ENCODE results near the gene MOGAT1. TPM values are rescaled to one million over a fixed set of nuclear protein-coding genes. Genes with fewer than 3 reads are reported as not detected.
A peak's percentile ranks its signal among the peaks of the same experiment; 100 is the strongest.

MOGAT1 gene
- total and polyA plus RNA-seq, 9 of the 15 experiments (the other 6 are each of a cell fraction or from before 2014, with no cell fraction given): not detected

- TF ChIP-seq PHF8 (IDR thresholded peaks at IDR 0.05; ENCODE audit: borderline replicate concordance, low read length) (no peak), CREM (IDR thresholded peaks at IDR 0.05; ENCODE audit: low read depth) (no peak), CBFA2T3 (IDR thresholded peaks at IDR 0.05) (peak; percentile 47), NUFIP1 (IDR thresholded peaks at IDR 0.05; ENCODE audit: partially characterized antibody) (no peak), E2F8 (IDR thresholded peaks at IDR 0.05; ENCODE audit: low read depth, partially characterized antibody) (no peak), DEAF1 (CRISPR knock-in tag; IDR thresholded peaks at IDR 0.05) (no peak), E2F5 (CRISPR knock-in tag; IDR thresholded peaks at IDR 0.05) (no peak), BRF2 (IDR thresholded peaks at IDR 0.05; ENCODE audit: borderline replicate concordance, insufficient read depth, insufficient read length) (no peak), ELK3 (CRISPR knock-in tag; IDR thresholded peaks at IDR 0.05) (no peak), ZNF121 (CRISPR knock-in tag; conservative IDR thresholded peaks at IDR 0.05) (no peak), ZBTB7A (IDR thresholded peaks at IDR 0.05; ENCODE audit: borderline replicate concordance, control insufficient read depth, low read depth, low read length) (no peak), ZEB2 (IDR thresholded peaks at IDR 0.05) (no peak), ZNF589 (CRISPR knock-in tag; IDR thresholded peaks at IDR 0.05; ENCODE audit: low read depth) (no peak), KAT8 (IDR thresholded peaks at IDR 0.05; ENCODE audit: low read depth) (no peak), MYBL2 (IDR thresholded peaks at IDR 0.05; ENCODE audit: low read depth) (no peak), MYBL2 (CRISPR knock-in tag; IDR thresholded peaks at IDR 0.05; ENCODE audit: borderline replicate concordance) (no peak), HMG20A (CRISPR knock-in tag; conservative IDR thresholded peaks at IDR 0.05) (no peak), TEAD1 (CRISPR knock-in tag; IDR thresholded peaks at IDR 0.05) (0 out of 4 replicates have a peak, but pooled peaks of 1 of the 2 experiments have one; percentile 22), ARID1B (IDR thresholded peaks at IDR 0.05) (peak; percentile 18; the same call in 1 of the 2 replicates), DLX4 (CRISPR knock-in tag; IDR thresholded peaks at IDR 0.05) (no peak), ZNF780A (CRISPR knock-in tag; IDR thresholded peaks at IDR 0.05) (no peak), ZZZ3 (IDR thresholded peaks at IDR 0.05) (no peak), MTA2 (IDR thresholded peaks at IDR 0.05; ENCODE audit: low read depth) (no peak)
Observed at GRCh38 chr2:222677981-222678380, 6.5 kb downstream of the MOGAT1 start (continued).
